Inflammatory macrophage (primary cell): Measurements from ENCODE around the gene MRAP.
"Not testable (repeated sequence)": the region's sequence is repeated elsewhere in the genome, so short reads cannot be mapped to it uniquely, and the experiment has no call there.

Experiments
- DNase-seq, 2 donors: peaks; one replicate each; pipeline ENCODE4 v3.0.0-alpha.2; 2020 to 2022

Gene MRAP

DNA sequence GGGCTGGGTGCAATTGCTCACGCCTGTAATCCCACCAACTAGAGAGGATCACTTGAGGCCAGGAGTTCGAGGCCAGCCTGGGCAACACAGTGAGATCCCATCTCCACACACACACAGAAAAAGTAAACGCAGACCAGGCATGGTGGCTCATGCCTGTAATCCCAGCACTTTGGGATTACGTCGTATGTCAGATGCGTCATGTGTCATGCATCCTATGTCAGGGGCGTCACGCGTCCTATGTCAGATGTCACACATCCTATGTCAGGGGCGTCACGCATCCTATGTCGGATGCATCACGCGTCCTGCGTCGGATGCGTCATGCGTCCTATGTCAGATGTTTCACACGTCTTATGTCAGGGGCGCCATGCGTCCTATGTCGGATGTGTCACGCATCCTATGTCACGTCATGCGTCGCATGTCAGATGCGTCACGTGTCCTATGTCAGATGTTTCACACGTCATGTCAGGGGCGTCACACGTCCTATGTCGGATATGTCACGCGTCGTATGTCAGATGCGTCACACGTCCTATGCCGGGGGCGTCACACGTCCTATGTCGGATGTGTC, 1.5 kb downstream of the MRAP start:
- no peak for DNase-seq

DNA sequence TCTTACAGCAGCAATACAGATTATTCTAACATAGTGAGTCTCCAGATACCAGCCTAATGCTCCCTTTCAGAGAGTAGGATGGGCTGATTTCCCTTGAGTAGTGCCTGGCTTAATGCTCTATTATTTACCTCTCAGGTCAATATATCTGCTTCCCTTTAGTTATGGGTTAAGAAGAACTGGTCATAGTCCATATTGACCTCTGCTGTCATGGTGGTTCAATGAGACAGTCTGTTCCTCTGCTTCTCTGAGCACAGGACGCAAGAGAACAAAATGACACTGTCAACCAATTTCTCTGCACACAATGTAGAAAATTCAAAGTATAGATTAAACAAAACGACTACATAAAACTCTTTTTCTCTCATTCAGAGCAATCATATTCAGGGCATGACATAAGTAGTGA, 2.9 kb downstream of the MRAP start:
- no peak for DNase-seq

DNA sequence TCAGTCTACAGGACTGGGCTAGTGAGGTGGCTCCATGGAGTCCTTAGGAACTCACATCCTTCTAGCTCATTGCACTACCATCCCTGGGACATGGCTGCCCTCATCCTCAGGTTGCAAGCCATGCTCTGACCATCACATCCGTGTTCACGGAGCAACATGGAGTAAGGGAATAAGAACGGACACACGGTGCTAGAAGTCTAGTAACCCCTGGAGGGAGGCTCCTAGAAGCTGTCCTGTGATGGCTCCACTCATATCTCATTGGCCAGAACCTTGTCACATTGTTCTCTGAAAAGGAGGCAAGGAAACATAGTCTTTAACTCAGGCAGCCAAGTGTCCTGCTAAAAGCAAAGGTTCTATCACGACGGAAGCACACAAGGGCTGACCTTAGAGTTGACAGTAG, 3.9 kb downstream of the MRAP start:
- DNase-seq: no peak

DNA sequence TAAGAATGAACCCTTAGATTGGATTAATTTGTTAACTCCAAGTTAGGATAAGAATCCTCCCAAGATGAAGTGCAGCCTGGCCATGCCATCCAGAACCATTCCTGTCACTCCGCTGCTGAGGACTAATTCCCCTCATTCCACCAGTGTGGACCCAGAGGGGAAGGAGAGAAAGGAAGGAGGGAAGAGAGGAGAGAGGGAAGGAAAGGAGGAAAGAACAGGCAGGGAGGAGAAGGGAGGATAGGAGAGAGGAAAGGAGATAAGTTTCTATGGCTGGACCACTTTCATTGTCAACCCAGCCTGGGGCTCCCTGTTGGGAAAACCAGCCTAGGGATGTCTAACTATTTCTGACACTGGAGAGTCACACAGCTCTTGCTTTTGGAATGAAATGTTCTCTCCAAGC, 4.7 kb downstream of the MRAP start:
- no peak for DNase-seq

DNA sequence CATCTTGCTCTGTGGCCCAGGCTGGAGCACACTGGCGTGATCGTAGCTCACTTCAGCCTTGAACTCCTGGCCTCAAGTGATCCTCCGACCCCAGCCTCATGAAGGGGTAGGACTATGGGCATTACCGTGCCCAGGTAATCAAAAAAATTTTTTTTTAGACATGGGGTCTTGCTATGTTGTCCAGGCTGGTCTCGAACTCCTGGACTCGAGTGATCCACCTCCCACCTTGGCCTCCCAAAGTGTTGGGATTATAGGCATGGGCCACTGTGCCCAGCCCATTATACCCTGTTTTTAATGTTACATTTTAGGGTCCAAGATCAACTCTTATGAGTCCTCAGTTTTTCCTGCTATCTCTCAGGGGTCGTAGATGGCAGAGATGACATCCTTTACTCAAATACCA, 6.3 kb downstream of the MRAP start:
- no peak for DNase-seq

DNA sequence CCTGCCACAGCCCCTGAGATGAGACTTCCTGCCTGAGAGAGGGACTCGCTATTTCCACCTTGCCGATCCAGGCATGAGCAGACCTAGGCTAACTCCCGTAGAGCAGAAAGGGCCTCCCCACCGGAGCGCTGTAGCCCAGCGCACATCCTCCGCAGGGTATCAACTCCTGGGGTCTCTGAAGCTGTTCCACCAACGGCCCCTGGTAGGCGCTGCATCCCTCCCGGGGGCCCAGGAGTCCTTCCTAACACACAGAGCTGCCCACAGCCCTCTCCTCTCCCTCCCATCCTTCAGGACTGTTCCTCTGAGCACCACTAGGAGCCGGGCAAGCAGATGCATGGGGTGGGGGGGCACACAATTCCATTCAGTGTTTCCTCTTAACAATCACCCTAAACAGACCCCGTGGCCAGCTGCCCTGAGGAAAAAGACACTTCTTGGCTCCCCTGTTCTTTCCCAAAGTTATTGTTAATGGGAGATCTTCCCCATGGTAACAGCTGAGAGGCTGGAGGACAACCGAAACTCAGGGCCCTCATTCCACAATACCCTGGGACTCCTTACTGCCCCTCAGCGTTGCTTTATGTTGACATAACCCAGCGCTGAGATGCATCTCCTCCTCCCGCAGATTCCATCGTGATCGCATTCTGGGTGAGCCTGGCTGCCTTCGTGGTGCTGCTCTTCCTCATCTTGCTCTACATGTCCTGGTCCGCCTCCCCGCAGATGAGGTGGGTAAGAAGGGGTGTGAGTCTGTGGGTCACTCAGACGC, 7.5 kb downstream of the MRAP start:
- no peak for DNase-seq

DNA sequence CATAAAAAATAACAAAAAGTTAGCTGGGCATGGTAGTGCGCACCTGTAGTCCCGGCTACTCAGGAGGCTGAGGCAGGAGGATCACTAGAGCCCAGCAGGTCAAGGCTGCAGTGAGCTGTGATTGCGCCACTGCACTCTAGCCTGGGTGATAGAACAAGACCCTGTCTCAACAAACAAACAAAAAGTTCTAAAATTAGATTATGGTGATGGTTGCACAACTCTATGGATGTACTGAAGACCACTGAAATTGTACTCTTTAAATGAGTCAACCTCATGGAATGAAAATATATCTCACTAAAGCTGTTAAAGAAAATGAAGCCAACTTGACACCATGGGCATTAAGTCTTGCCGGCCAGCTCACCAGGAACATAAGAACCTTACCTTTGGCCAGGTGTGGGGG, 9.1 kb downstream of the MRAP start:
- no peak for DNase-seq

DNA sequence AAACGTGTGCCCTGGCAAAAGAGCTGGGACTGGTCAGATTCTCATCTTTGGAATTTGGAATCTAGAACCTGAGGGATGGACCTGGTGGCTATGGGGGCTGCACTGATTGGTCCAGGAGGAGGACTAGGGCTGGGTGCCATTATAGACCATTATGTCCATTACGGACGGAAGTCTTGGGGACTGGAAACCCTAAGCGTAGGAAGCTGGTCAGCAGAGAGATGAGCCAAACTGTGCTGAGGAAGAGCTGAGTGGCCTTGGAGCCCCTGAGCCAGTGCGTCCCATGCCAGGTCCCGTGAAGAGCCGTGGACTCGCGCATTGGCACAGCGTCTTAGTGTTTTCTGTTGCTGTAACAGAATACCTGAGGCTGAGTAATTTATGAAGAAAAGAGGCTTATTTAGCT, 10.0 kb downstream of the MRAP start:
- DNase-seq: no peak

DNA sequence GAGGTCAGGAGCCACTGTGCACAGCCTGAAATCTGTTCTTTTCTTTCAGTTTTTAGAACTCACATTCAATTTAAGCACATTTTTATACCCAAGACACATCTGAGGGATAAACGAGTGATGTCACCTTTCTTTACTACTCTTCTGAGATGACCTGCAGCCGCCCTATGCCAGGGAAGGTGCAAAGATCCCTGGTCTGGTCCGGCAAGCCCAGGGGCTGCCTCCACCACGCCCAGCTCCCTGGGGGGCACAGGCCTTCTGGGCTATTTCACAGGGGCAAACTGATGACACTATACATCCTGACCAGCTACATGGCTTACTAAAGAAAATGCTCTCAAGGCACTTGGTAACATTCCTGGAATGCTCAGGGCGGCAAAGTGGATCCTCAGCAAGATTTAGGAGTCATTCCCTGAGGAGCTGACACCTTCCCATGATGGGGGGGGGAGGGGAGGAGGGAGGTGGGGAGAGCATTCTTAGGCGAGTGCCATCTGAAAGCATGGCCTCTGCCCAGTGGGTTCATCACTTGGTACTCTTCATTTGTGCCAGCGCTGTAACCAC, 11.3 kb downstream of the MRAP start:
- DNase-seq: no peak

DNA sequence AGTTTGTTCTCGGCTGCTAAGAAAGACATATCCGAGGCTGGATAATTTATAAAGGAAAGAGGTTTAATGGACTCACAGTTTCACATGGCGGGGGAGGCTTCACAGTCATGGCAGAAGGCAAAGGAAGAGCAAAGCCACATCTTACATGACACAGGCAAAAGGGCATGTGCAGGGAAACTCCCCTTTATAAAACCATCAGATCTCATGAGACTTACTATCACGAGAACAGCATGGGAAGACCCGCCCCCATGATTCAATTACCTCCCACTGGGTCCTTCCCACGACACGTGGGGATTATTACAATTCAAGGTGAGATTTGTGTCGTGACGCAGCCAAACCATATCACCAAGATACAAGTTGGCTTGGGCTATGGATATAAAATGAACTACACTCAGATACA, 12.3 kb downstream of the MRAP start:
- DNase-seq: not testable (repeated sequence)

DNA sequence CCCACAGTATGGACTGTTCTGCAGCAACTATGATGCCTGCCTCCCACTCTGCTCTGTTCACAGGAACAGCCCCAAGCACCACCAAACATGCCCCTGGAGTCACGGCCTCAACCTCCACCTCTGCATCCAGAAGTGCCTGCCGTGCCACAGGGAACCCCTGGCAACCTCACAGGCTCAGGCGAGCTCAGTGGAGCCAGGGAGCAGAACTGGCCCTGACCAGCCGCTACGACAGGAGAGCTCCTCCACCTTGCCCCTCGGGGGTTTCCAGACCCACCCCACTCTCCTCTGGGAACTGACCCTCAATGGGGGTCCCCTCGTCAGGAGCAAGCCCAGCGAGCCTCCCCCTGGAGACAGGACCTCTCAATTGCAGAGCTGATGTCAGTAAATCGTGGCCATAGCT, 13.0 kb downstream of the MRAP start:
- DNase-seq: no peak

DNA sequence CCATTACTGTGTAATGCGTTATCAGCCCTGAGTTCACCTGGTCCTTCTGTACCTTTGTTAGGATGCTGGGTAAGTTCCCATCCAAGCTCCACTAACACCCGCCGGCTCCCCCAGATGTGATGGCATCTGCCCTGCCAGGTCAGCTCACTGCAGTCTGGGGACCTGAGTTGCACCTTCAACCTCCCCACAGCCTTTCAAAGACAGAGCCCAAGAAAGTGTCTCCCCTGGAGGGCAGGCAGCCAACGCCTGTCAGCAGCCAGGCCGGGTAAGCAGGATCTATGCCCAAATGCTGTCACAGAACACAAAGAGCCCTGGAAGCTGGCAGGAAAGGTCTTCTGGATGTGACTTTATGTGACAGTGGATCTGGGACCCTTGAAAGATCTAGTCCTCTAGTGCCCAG, 13.7 kb downstream of the MRAP start:
- DNase-seq: no peak

DNA sequence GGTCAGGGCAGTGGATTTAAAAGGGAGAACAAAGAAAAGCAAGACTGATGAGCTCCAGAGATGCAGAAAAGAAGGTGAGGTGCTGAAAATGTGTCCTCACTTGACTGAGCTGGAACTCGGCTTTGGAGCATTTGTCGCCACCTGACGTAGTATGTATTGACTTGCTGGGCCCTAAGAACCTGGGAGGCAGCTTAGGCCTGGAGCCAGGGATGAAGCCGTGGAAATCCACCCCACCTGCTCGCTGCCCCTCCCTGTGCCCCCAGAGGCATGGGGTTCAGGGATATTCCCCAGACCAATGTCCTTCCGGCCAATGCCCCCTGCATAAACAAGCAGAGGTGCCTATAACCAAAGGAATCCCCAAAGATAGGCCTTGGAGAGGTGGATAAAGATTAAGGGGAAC, 14.3 kb downstream of the MRAP start:
- no peak for DNase-seq

DNA sequence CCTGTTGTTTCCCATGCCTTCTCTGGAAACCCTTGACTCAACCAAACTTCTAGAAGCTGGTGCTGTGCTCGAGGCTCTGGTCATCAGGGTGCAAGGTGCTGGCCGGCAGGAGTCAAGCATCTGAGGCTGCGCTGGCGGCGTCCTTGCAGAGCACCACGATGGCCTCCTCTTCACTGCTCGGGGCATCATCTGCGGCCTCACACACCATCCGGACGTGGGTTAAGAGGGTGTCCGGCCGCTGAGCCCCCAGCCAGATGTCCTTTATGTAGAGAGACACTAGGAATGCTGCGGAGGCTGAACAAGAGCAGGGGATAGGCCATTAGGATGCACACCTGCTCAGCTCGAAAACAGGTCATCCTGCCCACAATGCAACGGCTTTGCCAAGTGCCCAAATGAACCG, 16.2 kb downstream of the MRAP start:
- DNase-seq: no peak

DNA sequence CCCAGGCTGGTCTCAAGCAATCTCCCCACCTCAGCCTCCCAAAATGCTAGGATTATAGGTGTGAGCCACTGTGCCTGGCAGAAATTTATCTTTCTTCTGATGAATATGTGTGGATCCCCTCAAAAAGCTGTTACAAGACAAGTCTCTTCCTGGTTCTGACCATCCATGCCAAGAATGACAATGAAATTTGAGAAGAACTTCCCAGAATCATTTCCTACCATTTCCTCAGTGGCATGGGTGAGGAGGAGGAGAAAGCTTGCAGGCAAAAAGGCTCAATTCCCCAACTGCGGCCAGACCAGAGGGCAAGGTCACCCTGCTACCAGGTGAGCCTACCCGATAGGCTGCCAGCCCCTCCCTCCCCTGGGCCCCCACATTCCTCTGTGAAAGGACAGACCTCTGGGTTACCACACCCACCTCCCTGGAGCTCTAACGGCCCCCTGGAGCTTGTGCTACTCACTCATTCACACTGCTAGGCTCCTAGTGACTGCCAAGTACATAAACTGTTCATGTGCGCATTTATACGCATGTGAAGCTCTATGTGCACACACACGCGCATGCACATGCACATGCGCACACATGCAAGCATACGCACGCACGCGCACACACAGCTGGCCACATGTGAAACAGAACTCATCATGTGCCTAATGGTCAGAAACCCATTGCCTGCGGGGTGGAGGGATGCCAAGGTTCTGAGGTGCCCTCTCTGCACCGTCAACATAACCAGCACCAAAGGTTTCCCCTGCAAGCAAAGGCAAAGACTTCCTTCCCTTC, 17.0 kb downstream of the MRAP start:
- DNase-seq: no peak

DNA sequence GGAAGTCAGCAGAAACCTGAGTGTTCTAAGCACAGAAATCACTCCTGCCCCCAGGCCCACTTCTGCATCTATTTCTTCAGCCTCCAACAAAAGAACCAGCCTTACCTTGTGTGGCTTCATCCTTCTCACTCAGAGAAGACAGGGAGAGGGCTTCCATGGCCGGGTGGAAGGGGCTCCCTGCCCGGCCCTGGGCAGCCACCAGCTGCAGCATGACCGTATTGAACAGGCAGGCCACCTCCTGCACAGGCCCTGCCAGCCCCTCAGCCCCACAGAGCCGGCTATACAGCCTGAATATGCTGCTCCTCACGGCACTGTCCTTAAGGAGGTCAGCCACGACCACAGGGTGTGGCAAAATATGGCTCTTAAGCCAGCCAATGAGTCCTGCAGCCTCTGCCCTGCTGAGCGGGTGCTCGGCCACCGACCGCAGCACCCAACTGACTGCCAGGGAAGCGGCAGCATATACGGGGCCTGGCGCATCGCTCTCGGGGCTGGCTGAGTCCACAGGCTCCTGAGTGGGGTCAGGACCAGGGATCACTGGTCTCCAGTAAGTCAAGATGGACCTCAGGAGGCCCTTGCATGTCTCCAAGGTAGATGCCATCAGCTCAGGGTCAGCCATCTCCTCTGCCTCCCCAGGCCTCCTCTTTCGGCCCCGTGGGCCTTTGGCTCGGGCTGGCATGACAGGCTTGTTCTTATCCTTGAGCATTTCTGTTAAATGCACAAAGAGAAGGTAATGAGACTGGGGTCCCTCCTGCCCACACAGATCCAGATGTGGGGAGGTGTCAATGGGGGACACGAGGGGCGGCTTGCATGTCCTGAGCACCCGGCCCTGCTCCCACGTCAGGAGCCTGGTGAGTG, 17.9 kb downstream of the MRAP start:
- no peak for DNase-seq

DNA sequence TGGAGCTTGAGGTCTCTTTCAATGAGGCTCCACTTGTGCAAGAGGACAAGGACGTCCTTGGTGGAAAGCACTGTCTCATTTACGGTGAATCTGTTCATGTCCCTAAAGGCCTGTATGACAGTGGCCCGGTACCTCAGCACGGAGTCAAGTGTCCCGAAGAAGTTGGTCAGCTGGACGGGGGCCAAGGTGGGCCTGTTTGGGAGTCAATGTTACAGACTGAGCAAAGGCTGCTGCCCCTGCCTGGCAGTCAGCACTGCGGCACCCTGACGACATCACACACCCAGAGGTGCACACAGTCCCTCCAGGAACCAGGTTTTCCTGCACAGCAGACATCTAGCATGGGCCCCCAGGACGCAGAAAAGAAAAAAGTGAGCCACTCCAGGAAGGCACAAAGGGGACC, 19.1 kb downstream of the MRAP start:
- no peak for DNase-seq

DNA sequence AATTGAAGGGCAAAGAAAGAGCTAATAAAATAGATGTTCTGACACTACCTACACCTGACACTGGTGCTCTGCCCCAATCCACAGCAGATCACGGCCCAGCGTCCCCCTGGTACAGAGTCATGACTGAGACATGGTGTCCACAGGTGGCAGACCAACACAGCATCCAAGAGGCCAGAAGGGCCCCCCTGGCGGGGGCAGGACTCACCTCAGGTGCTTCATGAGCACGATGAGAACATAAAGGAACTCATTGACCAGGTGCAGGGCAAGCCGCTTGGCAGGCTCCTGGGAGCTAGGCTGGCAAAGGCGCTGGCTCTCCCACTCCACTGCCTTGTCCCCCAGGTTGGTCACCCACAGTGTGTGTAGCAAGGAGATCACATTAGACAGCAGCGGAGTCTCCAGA, 20.4 kb downstream of the MRAP start:
- DNase-seq: no peak

DNA sequence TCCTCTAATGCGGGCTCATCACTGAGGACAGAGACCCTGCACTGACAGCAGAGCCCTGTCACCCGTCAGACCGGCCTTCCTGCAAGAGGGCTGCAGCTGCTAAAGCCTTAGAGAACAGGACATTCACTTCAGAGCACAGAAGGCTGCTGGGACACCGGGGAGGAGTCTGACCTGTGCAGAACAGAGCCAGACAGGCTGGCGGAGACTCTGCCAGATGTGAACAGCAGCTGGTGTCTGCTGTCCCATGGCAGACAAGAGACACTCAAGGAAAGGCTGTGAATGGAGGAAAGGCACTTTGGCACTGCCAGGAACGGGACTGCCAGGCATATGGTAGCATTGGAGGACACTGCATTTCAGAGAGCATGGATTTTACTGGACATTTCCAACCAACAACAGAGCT, 21.4 kb downstream of the MRAP start:
- no peak for DNase-seq

DNA sequence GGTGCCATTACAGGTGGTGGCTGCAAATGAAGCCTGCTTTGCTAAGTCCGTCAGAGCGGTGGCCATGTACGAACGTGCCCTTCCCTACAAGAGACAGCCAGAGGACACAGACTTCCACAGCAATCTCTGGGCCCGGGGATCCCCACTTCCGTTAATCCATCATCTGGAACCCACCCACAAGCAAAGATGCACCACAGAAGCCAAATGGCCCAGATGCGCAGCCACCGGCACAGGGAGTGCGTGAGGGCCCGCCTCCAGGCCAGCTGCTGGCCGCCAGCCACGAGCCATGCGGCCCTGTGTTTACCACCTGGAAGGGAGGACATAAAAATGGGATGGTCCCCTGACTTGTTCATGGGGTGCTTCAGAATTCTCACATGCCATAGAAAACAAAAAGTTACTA, 22.1 kb downstream of the MRAP start:
- DNase-seq: no peak

DNA sequence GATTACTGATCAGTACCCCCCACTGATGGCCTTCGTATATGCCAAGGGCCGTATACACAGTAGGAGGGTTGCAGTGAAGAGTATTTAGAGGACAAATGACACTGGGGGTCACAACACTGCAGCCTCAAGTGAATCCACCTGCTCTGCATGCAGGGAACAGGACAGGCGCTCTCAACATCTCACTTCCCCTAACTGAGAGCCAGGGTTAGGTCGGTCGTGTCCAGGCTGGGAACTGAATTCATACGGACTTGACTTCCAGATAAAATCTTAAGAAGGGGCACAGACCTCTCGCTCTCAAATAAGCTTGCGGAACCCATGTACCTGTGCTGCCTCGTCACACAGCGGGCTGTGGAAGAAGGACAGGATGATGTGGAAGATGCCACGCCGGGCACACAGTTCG, 22.8 kb downstream of the MRAP start:
- no peak for DNase-seq

DNA sequence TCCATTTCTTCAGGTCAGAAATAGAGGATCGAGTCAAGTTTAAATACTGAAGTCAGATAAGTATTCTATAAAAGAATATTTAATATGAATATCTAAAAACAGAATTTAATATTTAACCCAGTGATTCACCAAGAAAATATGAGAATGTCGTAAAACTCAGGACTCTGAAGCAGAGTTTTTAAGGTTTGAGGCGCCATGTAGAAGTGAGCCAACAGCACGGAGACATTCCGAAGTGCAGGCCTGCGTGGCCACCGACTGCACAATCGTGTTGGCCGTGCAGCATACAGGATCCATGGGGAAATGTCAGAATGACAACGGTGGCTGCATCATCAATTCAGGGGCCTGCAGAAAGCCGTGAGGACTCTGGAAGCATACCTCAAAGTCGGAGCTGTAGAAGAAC, 23.4 kb downstream of the MRAP start:
- DNase-seq: no peak

DNA sequence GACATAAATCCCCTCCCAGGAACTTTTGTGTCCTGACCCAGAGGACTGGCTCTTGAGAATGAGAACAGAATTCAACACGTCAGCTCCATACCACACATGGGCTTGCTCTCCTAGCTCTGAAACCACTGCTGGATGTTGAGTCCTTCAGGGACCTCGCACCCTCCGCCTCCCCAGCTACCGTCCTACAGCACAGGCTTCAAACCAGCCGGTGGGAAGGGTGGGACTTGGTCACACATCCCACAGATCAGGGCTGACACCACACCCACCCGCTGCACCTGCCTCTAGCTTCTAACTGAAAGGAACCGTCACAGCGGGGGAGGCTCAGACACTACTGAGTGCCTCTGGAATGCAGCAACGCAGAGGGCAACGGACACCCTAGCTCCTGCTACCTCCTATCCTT, 24.0 kb downstream of the MRAP start:
- DNase-seq: no peak
